Caco-2 (cell line): Measurements from ENCODE around the gene CFAP52. TPM values are rescaled to one million over a fixed set of nuclear protein-coding genes. Genes with fewer than 3 reads are reported as not detected.

Experiments
- BruUV-seq: library from RNA; stranded (reverse); fragments of 400-500 nt; replicated peaks from 2 replicates; lab custom pipeline; 2021; lab: Mats Ljungman, UMichigan
- CTCF ChIA-PET: fragments of 300-600 bp; sonication (Branson Sonifier 250); formaldehyde crosslinking; loops from one replicate; lab custom pipeline; 2022; ENCODE audit warnings: antibody characterized with exemption; lab: Charles Lee
- POLR2A ChIA-PET: fragments of 300-600 bp; sonication (Branson Sonifier 250); formaldehyde crosslinking; loops from one replicate; lab custom pipeline; 2022; ENCODE audit warnings: antibody characterized with exemption; lab: Charles Lee
- DNase-seq, 2 experiments: peaks; one replicate each; pipeline versions ENCODE4 v3.0.0 to v3.0.0-alpha.2; 2020 to 2022
- H3K27me3 ChIP-seq: replicated peaks from 2 replicates; pipeline ENCODE4 v1.6.0; 2011; ENCODE audit warnings: low read length; ENCODE audit not compliant: control insufficient read depth, insufficient read depth
- H3K36me3 ChIP-seq: 2 replicates; pipeline ENCODE4 v1.5.1; 2011; ENCODE audit warnings: low read length; ENCODE audit not compliant: control insufficient read depth, insufficient read depth
- H3K4me1 ChIP-seq: fragments of 250-450 bp; sonication (Bioruptor Pico); 2 replicates; pipeline ENCODE4 v1.5.1; 2020; ENCODE audit warnings: mild to moderate bottlenecking
- H3K4me3 ChIP-seq: 2 replicates; pipeline ENCODE4 v1.5.1; 2011; ENCODE audit warnings: low read depth, mild to moderate bottlenecking, control low read depth, low read length
- H3K9me3 ChIP-seq: fragments of 250-450 bp; sonication (Bioruptor Pico); 2 replicates; pipeline ENCODE4 v1.5.1; 2020; ENCODE audit warnings: mild to moderate bottlenecking, moderate library complexity
- H3K27ac Mint-ChIP-seq: one replicate; pipeline ENCODE4 v1.8.0; 2022; ENCODE audit warnings: mixed read lengths; ENCODE audit not compliant: unreplicated experiment
- H3K27me3 Mint-ChIP-seq: one replicate; pipeline ENCODE4 v1.8.0; 2022; ENCODE audit warnings: mixed read lengths; ENCODE audit not compliant: insufficient read depth, unreplicated experiment
- H3K36me3 Mint-ChIP-seq: one replicate; pipeline ENCODE4 v1.8.0; 2022; ENCODE audit warnings: mild to moderate bottlenecking, mixed read lengths; ENCODE audit not compliant: insufficient read depth, unreplicated experiment
- H3K4me1 Mint-ChIP-seq: one replicate; pipeline ENCODE4 v1.8.0; 2022; ENCODE audit warnings: low read depth, mixed read lengths; ENCODE audit not compliant: unreplicated experiment
- H3K4me3 Mint-ChIP-seq: one replicate; pipeline ENCODE4 v1.8.0; 2022; ENCODE audit warnings: mild to moderate bottlenecking, moderate library complexity, mixed read lengths; ENCODE audit not compliant: unreplicated experiment
- H3K9me3 Mint-ChIP-seq: one replicate; pipeline ENCODE4 v1.8.0; 2022; ENCODE audit warnings: mixed read lengths; ENCODE audit not compliant: unreplicated experiment
- intact Hi-C: fragments of 100-400 bp; cut with micrococcal nuclease; formaldehyde crosslinking; loops from one replicate; pipeline ENCODE4 v1.10.0; 2022; ENCODE audit not compliant: unreplicated experiment
- total RNA-seq: library from RNA; stranded (reverse); gene quantifications from 2 replicates; pipeline ENCODE4 v1.2.3, GENCODE V29; 2022
- TF ChIP-seq, protein P1 (sequence below), 2 experiments: fragments of 200-600 bp in 1 of 2; IDR thresholded peaks; 1 replicate in 1 of 2; 2 replicates in 1 of 2; pipeline versions ENCODE4 v1.5.1 to v1.8.0; 2011 to 2022; ENCODE audit warnings: antibody characterized with exemption in 1 of 2, control low read depth in 1 of 2, inconsistent platforms in 1 of 2, low read depth in 1 of 2, low read length in 1 of 2, mild to moderate bottlenecking in 1 of 2, moderate library complexity in 1 of 2; ENCODE audit not compliant: insufficient read depth in 1 of 2, severe bottlenecking in 1 of 2, unreplicated experiment in 1 of 2

Gene CFAP52
- total RNA-seq, 1 experiment from 2014 or later = not detected

- H3K4me1 ChIP-seq = no peaks in the 10 kb centered on the region
- Mint-ChIP-seq H3K9me3 (no peaks in the 10 kb centered on the region), H3K27ac (no peak overlapping the region), H3K4me3 (no peak overlapping the region), H3K36me3 (no peaks in the 10 kb centered on the region), H3K4me1 (no peaks in the 10 kb centered on the region), H3K27me3 (no peaks in the 10 kb centered on the region)
- H3K9me3 ChIP-seq = no peaks in the 10 kb centered on the region
- no TSS peak for BruUV-seq
- intact Hi-C loops = no loop called here
- no peaks in the 10 kb centered on the region for H3K27me3 ChIP-seq
- H3K4me3 ChIP-seq = no peak overlapping the region
- TF ChIP-seq, protein P1, sequence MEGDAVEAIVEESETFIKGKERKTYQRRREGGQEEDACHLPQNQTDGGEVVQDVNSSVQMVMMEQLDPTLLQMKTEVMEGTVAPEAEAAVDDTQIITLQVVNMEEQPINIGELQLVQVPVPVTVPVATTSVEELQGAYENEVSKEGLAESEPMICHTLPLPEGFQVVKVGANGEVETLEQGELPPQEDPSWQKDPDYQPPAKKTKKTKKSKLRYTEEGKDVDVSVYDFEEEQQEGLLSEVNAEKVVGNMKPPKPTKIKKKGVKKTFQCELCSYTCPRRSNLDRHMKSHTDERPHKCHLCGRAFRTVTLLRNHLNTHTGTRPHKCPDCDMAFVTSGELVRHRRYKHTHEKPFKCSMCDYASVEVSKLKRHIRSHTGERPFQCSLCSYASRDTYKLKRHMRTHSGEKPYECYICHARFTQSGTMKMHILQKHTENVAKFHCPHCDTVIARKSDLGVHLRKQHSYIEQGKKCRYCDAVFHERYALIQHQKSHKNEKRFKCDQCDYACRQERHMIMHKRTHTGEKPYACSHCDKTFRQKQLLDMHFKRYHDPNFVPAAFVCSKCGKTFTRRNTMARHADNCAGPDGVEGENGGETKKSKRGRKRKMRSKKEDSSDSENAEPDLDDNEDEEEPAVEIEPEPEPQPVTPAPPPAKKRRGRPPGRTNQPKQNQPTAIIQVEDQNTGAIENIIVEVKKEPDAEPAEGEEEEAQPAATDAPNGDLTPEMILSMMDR (IDR thresholded peaks at IDR 0.05; ENCODE audit: insufficient read depth in 1 of 2, low read depth in 1 of 2, low read length in 1 of 2, severe bottlenecking in 1 of 2, unreplicated experiment in 1 of 2) = no peak
- ChIA-PET POLR2A (no interaction called here), CTCF (no interaction called here)
- no peaks in the 10 kb centered on the region for H3K36me3 ChIP-seq
- DNase-seq = no peak
Observed at GRCh38 chr17:9549215-9549614, 27.2 kb upstream of the CFAP52 start.

DNA sequence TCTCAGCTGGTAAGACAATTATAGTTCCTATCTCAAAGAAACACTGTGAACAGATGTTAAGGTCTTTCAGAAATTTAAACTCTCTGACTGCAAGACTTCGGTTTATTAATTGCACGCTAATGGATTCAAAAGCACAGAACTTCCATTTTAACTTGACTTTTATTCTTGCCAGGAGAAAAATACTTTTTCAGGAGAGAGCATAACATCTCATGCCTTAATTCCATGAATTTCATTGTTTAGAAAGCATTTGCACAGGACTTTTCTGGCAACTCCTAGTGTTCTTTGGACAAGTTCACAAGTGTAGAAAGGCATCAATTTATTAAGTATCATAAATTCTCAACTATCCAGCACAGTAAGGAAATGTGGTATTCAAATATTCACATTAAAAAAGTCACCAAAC lies 23.3 kb upstream of the CFAP52 start:
- Mint-ChIP-seq H3K4me3 (no peak overlapping the region), H3K36me3 (no peaks in the 10 kb centered on the region), H3K27ac (no peak overlapping the region), H3K4me1 (no peaks in the 10 kb centered on the region), H3K27me3 (no peaks in the 10 kb centered on the region), H3K9me3 (no peaks in the 10 kb centered on the region)
- no peak for DNase-seq
- no peaks in the 10 kb centered on the region for H3K27me3 ChIP-seq
- BruUV-seq = no TSS peak
- TF ChIP-seq, protein P1 (IDR thresholded peaks at IDR 0.05; ENCODE audit: insufficient read depth in 1 of 2, low read depth in 1 of 2, low read length in 1 of 2, severe bottlenecking in 1 of 2, unreplicated experiment in 1 of 2) = no peak
- intact Hi-C loops = no loop called here
- H3K36me3 ChIP-seq = no peaks in the 10 kb centered on the region
- H3K4me1 ChIP-seq = no peaks in the 10 kb centered on the region
- H3K4me3 ChIP-seq = no peak overlapping the region
- POLR2A ChIA-PET = no interaction called here
- H3K9me3 ChIP-seq = no peaks in the 10 kb centered on the region
- CTCF ChIA-PET = no interaction called here

DNA sequence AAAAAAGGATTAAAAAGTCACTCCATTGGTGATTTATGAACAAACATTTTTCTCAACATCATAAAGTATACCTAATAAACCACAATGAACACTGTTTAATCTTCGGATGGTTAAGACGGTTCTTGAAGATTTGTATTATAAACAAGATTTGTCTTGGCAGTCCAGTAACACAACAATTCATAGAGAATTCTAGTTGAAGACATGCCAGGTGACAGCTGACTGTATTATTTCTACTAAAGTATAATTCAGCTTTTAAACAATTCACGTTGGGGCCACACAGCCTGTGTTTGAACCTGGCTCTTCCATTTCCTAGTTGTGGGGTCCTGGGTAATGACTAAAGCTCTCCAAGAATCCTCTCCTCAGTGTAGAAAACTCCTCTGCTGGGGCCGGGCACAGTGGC lies 22.8 kb upstream of the CFAP52 start:
- Mint-ChIP-seq H3K36me3 (no peaks in the 10 kb centered on the region), H3K4me1 (no peaks in the 10 kb centered on the region), H3K27ac (no peak overlapping the region), H3K9me3 (no peaks in the 10 kb centered on the region), H3K27me3 (no peaks in the 10 kb centered on the region), H3K4me3 (no peak overlapping the region)
- no TSS peak for BruUV-seq
- TF ChIP-seq, protein P1 (IDR thresholded peaks at IDR 0.05; ENCODE audit: insufficient read depth in 1 of 2, low read depth in 1 of 2, low read length in 1 of 2, severe bottlenecking in 1 of 2, unreplicated experiment in 1 of 2) = no peak
- intact Hi-C loops = no loop called here
- POLR2A ChIA-PET = no interaction called here
- Histone ChIP-seq H3K4me3 (no peak overlapping the region), H3K4me1 (no peaks in the 10 kb centered on the region), H3K9me3 (no peaks in the 10 kb centered on the region), H3K27me3 (no peaks in the 10 kb centered on the region), H3K36me3 (no peaks in the 10 kb centered on the region)
- DNase-seq = no peak
- CTCF ChIA-PET = no interaction called here
